GM08714 (cell line): ENCODE data around the gene BTBD9.
"Not testable (repeated sequence)": the region's sequence is repeated elsewhere in the genome, so short reads cannot be mapped to it uniquely, and the experiment has no call there.

Experiments used
- H3K4me3 ChIP-seq: fragments of 200-500 bp; sonication (Bioruptor generic); 2 replicates; pipeline ENCODE4 v1.5.1; 2014; ENCODE audit warnings: mild to moderate bottlenecking, low read length, inconsistent platforms
- ZNF274 ChIP-seq: IDR thresholded peaks from 2 replicates; pipeline ENCODE4 v1.6.1; 2012; ENCODE audit warnings: mild to moderate bottlenecking, low read depth, low read length

BTBD9 gene

DNA sequence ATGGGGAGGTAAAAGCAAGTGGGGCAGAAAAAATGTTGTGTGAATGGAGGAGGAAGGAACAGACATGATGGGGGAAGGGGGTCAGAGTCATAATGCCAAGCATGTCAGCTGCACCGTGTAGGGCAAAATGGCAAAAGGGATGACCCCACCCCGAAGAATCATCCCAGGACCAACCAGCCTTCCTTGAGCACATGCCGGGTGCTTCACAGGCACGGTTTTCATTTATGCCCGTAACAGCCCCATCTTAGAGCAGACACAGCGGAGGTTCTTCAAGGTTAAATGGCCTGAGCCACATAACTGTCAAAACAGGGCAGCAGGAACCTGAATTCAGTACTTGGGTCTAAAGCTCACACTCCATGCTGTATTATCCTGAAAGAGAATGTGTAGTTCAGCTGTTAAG is 498.0 kb downstream of the BTBD9 start:
- no peak for TF ChIP-seq ZNF274
- H3K4me3 ChIP-seq = no peak overlapping the region

DNA sequence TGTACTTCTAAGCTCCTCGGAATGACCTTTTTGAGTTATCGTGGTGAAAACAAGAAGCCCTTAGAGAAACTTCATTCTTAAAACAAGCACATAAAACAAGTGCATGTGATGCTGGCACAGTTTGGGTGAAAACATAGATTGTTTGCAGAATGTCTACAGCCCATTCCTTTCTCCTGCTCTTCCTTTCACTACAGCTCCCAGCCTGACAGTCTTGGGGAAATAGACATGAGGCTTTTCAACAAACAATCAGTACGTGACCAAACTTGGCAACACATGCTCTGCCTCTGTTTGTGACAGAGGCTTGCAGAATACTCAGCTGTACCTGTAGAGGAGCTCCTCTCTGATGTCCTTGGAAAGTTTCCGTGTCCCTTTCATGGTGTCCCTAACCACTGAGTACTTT is 498.6 kb downstream of the BTBD9 start:
- no peak for TF ChIP-seq ZNF274

DNA sequence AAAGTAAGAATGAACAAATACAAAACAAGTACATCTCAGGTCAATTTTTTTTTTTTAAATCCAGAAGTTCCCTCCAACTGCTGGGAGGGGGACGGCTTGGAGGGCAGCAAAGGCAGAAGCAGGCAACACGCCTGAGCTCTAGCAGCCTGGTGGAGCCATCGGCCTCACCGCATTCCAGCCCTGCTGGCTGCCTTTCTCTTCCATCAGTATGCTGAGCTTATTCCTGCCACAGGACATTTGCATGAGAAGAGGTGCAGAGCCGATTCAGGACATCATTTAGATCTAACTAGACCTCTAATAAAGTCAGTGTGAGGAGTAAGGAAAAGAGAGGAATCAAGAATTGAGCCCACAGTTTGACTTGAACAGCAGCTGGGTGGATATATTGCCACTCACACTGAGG is 501.4 kb downstream of the BTBD9 start:
- H3K4me3 ChIP-seq = no peak overlapping the region
- TF ChIP-seq ZNF274 = no peak

More for the DNA sequence above, 498.6 kb downstream of the BTBD9 start:
- H3K4me3 ChIP-seq = no peak overlapping the region

DNA sequence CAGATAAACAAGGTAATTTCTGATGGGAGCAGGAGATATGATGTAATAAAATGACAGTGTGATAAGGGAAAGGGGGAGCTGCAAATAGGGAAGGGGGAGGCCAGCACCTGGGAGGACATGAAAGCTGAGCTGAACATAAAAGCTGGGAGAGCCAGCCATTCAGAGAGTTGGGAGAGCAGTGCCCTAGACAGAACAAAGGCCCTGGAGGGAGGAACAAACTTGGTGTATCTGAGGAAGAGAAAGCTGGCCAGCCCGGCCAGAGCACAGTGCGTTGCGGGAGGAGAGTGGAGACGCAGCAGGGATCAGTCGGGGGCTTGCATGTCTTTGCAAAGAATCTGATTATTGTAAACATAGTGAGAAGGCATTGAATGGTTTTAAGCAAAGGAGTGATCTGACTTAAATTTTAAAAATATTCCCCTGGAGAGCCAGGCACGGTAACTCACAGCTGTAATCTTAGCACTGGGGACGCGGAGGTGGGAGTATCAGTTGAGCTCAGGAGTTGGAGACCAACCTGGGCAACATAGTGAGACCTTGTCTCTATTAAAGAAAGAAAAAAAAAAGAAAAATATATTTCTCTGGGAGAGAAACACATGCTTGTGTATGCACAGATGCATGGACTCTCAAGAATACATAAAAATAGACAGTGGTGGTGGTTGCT is 502.0 kb downstream of the BTBD9 start:
- no peak overlapping the region for H3K4me3 ChIP-seq
- no peak for TF ChIP-seq ZNF274

DNA sequence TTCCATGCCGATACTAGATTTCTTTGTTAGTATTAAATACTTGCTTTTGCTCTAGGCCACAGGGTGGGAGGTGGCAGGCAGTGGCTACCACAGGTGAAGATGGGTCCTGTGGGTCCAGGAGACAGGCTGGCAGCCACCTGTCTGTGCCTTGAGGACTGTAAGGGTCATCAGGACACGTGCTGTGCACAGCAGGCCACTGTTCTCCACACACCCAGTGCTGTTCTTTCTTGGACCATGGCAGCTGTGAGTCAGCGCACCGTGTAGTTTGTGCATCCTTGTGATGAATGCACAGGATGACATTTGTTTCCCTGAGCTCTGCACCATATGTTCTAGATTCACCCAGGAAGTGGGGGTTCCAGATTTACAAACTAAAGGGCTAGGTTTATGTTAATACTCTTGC is 503.2 kb downstream of the BTBD9 start:
- no peak for TF ChIP-seq ZNF274
- no peak overlapping the region for H3K4me3 ChIP-seq

DNA sequence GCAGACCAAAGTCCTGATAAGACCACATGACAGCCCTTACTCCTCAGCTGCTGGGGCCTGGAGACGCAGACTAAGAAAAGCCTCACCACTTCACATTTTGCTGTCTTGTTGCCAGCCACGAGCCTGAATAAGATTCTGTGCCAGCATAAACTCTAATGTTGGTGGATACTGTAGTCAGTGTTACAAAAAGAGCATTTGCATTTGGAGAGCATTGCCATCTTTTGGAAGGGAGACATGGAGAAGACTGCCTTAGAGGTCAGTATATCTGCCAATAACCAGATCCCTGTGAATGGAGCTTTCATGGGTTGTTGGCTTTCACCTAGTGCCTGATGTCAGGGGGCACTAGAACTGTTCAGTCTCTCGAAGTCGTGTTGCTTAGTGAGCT is 505.0 kb downstream of the BTBD9 start:
- no peak overlapping the region for H3K4me3 ChIP-seq
- no peak for TF ChIP-seq ZNF274

DNA sequence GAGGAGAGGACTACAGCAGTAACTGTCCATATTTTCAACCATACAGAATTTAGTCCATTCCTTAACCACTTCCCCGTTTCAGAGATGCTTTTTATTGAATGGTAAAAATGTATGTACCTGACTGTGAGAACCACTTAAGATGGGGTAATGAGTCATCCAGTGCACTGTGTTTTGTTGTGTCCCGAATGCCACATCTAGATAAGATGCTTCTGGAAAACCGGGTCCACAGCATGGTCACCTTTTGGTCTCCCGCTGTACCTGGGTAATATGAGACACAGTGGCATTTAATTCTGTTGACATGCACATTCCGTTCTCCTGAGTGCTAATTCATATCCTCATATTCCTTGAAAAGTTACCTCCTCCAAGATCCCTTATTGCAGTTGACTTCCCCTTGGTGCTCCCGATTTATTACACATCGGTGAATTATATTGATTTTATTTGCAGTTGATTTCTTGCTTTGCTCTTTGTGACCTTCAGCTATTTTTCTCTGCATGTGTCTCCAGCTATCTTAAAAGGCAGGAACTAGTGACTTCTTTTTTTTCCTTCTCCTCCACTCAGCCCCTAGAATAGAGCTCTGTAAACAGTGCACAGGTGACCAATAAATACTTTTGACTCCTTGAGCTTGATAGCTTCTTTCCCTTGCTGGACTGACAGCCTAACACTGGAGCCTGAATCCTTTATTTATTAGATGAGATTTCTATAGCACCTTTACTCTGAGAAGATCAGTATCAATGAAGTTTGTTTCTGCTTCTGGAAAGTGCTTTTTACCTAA is 505.6 kb downstream of the BTBD9 start:
- no peak overlapping the region for H3K4me3 ChIP-seq
- no peak for TF ChIP-seq ZNF274

DNA sequence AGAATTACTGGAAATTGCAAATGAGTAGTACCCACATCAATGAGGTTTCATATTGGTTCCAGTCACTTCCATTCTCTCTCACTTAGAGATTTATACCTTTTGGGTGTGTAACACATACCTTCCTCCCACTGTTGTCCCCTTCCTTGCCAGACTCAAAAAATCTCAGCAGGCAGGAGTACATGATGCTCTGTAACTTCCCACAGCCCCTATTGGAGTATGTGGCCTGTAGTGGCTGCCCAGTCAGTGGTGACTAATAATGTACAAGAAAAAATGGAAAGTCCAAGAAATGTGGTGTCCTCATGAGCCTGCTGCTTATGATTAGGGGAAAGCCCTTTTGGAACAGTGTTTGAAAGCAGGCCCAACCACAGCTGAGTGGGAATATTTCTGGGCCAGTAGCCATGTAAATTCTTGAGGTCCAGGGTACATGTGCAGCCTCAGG is 508.2 kb downstream of the BTBD9 start:
- H3K4me3 ChIP-seq = no peak overlapping the region
- TF ChIP-seq ZNF274 = no peak

DNA sequence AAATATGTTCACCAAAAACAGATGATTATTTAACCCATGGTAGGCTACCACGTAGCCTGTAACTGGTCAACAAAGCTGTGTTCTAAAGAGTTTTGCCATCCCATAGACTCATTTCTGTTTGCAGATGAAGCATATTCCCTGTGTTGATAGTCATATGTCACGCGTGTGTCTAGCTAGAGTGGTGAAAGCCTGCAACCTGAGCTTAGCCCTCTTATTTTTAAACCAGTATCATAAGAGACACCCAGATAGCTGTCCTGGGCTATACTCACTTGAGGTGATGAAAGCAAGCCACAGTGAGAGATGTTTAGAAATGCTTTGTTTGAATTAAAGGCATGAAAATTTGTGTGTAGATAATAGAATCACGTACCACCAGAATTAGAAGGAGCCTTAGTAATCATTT is 512.4 kb downstream of the BTBD9 start:
- no peak overlapping the region for H3K4me3 ChIP-seq
- no peak for TF ChIP-seq ZNF274

DNA sequence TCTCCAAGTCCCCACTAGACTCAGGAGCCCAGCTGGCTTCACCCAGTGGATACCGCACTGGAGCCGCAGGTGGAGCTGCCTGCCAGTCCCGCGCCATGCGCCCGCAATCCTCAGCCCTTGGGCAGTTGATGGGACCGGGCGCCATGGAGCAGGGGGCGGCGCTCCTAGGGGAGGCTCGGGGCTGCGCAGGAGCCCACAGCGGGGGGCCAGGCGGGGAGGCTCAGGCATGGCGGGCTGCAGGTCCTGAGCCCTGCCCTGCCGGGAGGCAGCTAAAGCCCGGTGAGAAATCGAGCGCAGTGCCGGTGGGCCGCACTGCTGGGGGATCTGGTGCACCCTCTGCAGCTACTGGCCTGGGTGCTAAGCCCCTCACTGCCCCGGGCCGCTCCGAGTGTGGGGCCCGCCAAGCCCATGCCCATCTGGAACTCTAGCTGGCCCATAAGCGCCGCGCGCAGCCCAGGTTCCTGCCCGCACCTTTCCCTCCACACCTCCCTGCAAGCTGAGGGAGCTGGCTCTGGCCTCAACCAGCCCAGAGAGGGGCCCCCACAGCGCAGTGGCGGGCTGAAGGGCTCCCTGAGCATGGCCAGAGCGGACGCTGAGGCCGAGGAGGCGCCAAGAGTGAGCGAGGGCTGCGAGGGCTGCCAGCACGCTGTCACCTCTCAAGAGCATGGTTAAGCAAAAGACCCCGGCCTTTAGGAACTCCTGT is 515.4 kb downstream of the BTBD9 start:
- not testable (repeated sequence) for H3K4me3 ChIP-seq

DNA sequence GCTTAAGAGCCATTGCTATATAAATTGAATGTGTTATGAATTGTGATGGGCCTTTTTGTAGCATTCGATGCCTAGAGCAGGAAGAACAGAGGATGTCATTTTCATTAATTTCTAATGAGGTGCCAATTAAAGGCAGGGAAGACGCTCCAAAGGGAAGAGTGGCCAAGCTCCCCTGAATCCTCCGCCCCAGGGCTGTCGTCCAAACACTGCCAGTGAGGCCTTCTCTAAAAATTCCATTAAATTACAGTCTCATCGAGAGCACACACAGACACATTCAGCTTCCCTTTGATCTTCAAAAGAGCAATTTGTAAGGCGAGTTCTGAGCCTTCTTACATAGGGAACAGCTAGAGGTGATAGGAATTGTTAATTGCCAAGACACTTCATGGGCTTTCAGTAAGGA is 520.2 kb downstream of the BTBD9 start:
- TF ChIP-seq ZNF274 = no peak
- no peak overlapping the region for H3K4me3 ChIP-seq

DNA sequence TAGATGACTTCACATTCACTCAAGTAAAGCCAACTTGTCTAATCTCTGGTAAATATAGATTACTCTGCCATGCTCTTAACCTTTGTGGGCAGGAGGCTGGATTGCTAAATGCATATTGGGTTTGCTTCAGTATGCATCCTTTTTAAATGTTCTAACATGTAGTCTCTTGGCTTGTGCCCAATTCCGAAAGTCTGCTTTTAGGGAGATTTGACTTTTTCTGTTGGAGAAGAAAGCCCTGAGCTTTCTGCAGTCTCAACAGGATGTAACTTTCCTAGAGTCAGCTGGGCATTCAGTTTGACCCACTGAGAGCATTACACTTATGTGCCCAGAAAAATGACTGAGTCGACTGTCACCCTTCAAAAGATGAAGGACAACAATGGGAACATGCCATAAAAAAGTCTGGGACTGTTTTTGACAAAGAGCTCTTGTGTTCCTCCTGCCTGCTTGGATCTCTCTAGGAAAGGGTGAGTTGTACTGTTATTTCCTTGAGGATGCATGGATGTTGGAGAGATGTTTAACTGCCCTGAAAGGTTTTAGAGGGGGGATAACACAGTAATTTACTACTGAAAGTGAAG is 520.9 kb downstream of the BTBD9 start:
- no peak for TF ChIP-seq ZNF274
- H3K4me3 ChIP-seq = no peak overlapping the region
